Measurements from ENCODE around the gene ZNF775. TPM values are rescaled to one million over a fixed set of nuclear protein-coding genes. Genes with fewer than 3 reads are reported as not detected.

The ZNF775 gene
- total and polyA plus RNA-seq, 2 donors = 6.6 to 7.6 TPM

DNA sequence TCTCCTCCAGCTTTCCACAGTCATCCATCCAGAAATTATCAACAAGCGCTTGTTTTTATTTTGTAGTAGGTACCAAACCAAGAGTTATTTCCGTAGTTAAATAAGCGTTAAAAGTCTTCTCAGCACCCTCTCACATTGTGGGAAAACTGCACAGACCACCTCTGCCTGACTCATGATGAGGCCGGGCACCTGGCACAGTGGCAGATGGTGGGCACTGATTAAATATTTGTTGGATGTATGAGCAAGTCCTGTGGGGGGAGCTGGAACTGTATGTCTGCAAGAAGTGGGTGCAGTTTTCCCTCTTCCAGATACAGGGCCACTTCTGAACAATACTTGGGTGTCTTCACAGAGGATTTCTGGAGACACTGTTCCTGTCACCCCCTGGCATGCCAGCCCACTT, 15.8 kb upstream of the ZNF775 start:
- WGBS = 12% methylated on average over 4 of the region's 4 CpGs
- H3K9me3 ChIP-seq (ENCODE audit: control insufficient read depth in 2 of 2, insufficient read depth in 1 of 2, low read length in 1 of 2) = peaks cover 0 to 2% of the 10 kb centered on the region in 2 donors
- peak overlapping the region; percentile 80 to 85 for H3K27ac ChIP-seq (ENCODE audit: low read depth in 1 of 2, low read length in 1 of 2)

DNA sequence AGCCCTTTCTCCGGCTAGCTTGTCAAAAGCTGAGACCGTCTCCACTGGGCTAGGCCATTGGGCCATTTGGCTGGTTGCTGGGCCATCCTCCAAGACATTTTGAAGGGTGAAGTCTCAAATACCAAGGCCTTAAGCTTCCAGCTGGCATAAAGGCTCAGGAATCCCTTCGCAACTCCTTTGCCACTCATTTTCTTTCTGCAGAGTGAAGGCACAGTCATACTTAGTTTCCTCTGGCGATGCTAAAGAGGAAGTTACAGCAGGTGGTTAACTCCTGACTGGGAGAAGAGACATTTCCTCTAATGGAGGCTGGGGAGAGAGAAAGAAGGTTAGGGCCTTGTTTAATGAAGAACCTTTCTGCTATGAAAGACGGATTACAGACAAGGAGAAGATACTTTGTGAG, 15.3 kb upstream of the ZNF775 start:
- H3K4me3 ChIP-seq (ENCODE audit: low read length in 2 of 2) = no peak overlapping the region
- peak overlapping the region; percentile 80 to 85 for H3K27ac ChIP-seq (ENCODE audit: low read depth in 1 of 2, low read length in 1 of 2)
- peak in 2 of 9 donors; percentile 48 to 76 for DNase-seq (ENCODE audit: low read depth in 6 of 9, low spot score in 9 of 9)
- WGBS = 28% methylated on average over 5 of the region's 5 CpGs
- peaks cover 56 to 81% of the 10 kb centered on the region in 2 donors for H3K4me1 ChIP-seq (ENCODE audit: control insufficient read depth in 2 of 2, insufficient read depth in 2 of 2, low read length in 2 of 2)
- H3K27me3 ChIP-seq (ENCODE audit: control insufficient read depth in 2 of 2, insufficient read depth in 1 of 2, low read length in 1 of 2) = no peaks in the 10 kb centered on the region
- H3K9me3 ChIP-seq (ENCODE audit: control insufficient read depth in 2 of 2, insufficient read depth in 1 of 2, low read length in 1 of 2) = peaks cover 0 to 2% of the 10 kb centered on the region in 2 donors
- H3K36me3 ChIP-seq (ENCODE audit: control insufficient read depth in 2 of 2, insufficient read depth in 2 of 2, low read length in 1 of 2) = no peaks in the 10 kb centered on the region

More for the DNA sequence above, 15.8 kb upstream of the ZNF775 start:
- H3K4me3 ChIP-seq (ENCODE audit: low read length in 2 of 2) = no peak overlapping the region
- H3K36me3 ChIP-seq (ENCODE audit: control insufficient read depth in 2 of 2, insufficient read depth in 2 of 2, low read length in 1 of 2) = no peaks in the 10 kb centered on the region
- no peak for DNase-seq (ENCODE audit: low read depth in 6 of 9, low spot score in 9 of 9)
- H3K27me3 ChIP-seq (ENCODE audit: control insufficient read depth in 2 of 2, insufficient read depth in 1 of 2, low read length in 1 of 2) = no peaks in the 10 kb centered on the region
- H3K4me1 ChIP-seq (ENCODE audit: control insufficient read depth in 2 of 2, insufficient read depth in 2 of 2, low read length in 2 of 2) = peaks cover 61 to 86% of the 10 kb centered on the region in 2 donors

DNA sequence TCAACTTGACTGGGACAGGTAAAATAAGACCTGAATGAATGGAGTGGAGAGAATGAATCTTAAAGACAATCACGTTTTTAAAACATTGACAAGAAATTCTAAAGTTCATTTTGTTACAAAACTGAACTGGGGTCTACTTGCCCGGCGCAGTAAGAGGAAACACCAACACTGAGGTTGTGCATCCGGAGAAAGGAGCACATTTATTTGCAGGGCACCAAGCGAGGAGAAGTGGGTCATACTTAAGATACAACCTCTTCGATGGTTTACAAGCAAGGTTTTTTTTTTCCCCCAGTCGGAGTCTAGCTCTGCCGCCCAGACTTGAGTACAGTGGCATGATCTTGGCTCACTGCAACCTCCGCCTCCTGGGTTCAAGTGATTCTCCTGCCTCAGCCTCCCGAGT, 13.9 kb upstream of the ZNF775 start:
- H3K9me3 ChIP-seq (ENCODE audit: control insufficient read depth in 2 of 2, insufficient read depth in 1 of 2, low read length in 1 of 2) = peaks cover 0 to 11% of the 10 kb centered on the region in 2 donors
- WGBS = 49% methylated on average over 10 of the region's 10 CpGs
- H3K4me3 ChIP-seq (ENCODE audit: low read length in 2 of 2) = no peak overlapping the region
- peaks cover 49 to 80% of the 10 kb centered on the region in 2 donors for H3K4me1 ChIP-seq (ENCODE audit: control insufficient read depth in 2 of 2, insufficient read depth in 2 of 2, low read length in 2 of 2)
- H3K36me3 ChIP-seq (ENCODE audit: control insufficient read depth in 2 of 2, insufficient read depth in 2 of 2, low read length in 1 of 2) = peaks cover 0 to 3% of the 10 kb centered on the region in 2 donors
- no peaks in the 10 kb centered on the region for H3K27me3 ChIP-seq (ENCODE audit: control insufficient read depth in 2 of 2, insufficient read depth in 1 of 2, low read length in 1 of 2)
- peak overlapping the region; percentile 46 to 77 for H3K27ac ChIP-seq (ENCODE audit: low read depth in 1 of 2, low read length in 1 of 2)
- DNase-seq (ENCODE audit: low read depth in 6 of 9, low spot score in 9 of 9) = peak in 1 of 9 donors; percentile 71

DNA sequence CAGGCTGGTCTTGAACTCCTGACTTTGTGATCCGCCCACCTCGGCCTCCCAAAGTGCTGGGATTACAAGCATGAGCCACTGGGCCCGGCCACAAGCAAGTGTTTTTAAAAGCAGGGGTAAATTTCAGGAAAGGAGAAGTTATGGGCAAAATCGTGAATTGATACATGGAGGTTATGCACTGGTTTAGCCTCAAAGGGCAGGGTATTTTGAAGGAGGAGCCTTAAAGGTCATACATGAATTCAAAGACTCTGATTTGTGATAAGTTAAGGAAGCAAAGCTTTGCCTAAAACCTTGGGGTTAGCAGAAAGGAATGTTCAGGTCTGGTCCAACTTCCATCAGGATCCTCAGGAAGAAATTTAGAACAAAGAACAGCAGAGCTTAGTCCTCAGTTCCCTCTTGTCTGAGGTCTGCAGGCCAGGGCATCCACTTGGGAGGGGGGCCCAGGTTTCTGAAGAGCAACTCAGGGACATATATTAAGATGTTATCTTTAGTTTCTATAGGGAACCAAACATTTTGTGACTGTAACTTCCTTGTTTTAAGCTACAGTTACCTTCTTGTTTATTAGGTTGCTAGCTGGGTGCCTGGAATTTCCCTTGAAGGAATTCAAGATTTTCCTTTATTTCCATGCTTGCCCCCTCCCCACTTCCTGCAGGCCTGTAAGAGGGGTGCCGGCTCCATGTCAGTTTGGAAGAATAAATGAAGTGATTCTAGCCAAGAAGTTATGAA, 13.3 kb upstream of the ZNF775 start:
- 59% methylated on average over 5 of the region's 5 CpGs for WGBS
- H3K9me3 ChIP-seq (ENCODE audit: control insufficient read depth in 2 of 2, insufficient read depth in 1 of 2, low read length in 1 of 2) = peaks cover 0 to 13% of the 10 kb centered on the region in 2 donors
- no peaks in the 10 kb centered on the region for H3K27me3 ChIP-seq (ENCODE audit: control insufficient read depth in 2 of 2, insufficient read depth in 1 of 2, low read length in 1 of 2)
- no peak for DNase-seq (ENCODE audit: low read depth in 6 of 9, low spot score in 9 of 9)
- no peak overlapping the region for H3K4me3 ChIP-seq (ENCODE audit: low read length in 2 of 2)
- H3K4me1 ChIP-seq (ENCODE audit: control insufficient read depth in 2 of 2, insufficient read depth in 2 of 2, low read length in 2 of 2) = peaks cover 46 to 82% of the 10 kb centered on the region in 2 donors
- H3K36me3 ChIP-seq (ENCODE audit: control insufficient read depth in 2 of 2, insufficient read depth in 2 of 2, low read length in 1 of 2) = peaks cover 0 to 6% of the 10 kb centered on the region in 2 donors
- peak overlapping the region; percentile 78 to 81 for H3K27ac ChIP-seq (ENCODE audit: low read depth in 1 of 2, low read length in 1 of 2)

DNA sequence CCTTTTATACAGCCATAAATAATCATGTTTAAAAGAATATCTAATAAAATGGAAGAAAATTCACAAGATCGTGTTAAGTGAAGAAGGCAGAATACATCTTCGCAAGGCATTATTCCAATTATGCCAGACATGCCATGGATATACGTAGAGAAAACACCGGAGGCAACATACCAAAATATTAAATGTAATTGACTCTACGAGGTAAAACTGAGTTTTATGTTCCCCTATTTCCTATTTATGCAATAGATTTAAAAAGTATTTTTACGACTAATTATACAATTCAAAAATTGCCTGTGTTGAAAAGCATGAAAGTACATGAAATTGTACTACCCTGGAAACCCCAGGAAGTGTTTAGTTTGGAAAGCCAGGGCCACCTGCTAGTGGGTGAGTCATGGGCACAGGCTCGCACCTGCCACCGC, 11.4 kb upstream of the ZNF775 start:
- Histone ChIP-seq H3K4me3 (ENCODE audit: low read length in 2 of 2) (peak overlapping the region; percentile 73 to 94), H3K27ac (ENCODE audit: low read depth in 1 of 2, low read length in 1 of 2) (peak overlapping the region; percentile 96 to 99), H3K36me3 (ENCODE audit: control insufficient read depth in 2 of 2, insufficient read depth in 2 of 2, low read length in 1 of 2) (peaks cover 16 to 17% of the 10 kb centered on the region in 2 donors), H3K9me3 (ENCODE audit: control insufficient read depth in 2 of 2, insufficient read depth in 1 of 2, low read length in 1 of 2) (peaks cover 0 to 11% of the 10 kb centered on the region in 2 donors), H3K27me3 (ENCODE audit: control insufficient read depth in 2 of 2, insufficient read depth in 1 of 2, low read length in 1 of 2) (no peaks in the 10 kb centered on the region), H3K4me1 (ENCODE audit: control insufficient read depth in 2 of 2, insufficient read depth in 2 of 2, low read length in 2 of 2) (peaks cover 44 to 74% of the 10 kb centered on the region in 2 donors)
- DNase-seq (ENCODE audit: low read depth in 6 of 9, low spot score in 9 of 9) = no peak
- WGBS = 26% methylated on average over 8 of the region's 8 CpGs

DNA sequence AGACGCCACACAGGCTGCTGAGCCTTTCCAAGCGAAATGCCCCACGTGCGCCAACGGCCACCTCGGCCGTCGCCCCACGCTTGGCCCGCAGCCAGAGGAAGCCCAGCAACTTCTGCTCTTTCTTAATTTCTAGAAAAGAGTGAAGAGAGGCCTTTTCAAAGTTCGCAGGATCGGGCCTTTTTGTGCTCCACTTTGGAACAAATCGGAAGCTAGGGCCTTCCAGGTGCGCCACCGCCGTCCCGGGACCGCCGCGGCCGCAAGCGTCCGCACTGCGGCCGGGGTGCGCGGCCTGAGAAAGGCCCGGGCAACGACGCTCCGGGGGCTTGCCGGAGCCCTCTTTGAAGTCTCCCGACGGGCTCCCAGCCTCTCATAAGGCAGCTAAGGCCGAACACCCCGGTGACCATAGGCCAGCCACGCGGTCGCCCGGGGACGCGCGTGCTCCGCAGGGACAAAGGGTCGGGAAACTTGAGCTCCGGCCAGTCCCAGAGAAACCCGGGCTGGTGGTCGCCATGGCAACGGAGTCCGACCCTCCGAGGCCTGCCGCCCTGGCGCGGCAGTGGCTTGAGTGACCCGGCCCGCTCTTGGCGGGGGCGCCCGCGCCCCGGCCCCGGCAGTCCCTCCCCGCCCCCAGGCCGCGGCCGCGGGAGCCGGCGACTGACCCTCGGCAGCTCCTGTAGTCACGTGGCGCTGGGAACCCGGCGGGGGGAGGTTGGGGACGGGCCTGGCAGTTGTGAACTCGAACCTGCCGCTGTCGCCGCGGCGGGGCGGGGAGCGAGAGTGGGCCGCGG, 10.8 kb upstream of the ZNF775 start, which contains the start of gene REPIN1:
Gene REPIN1 (plus strand): TSS at position 727 of the 788 bp plus-strand sequence. CDS start 890 bp downstream, outside the sequence.
- WGBS = under 1% methylated on average over 85 of the region's 85 CpGs
- Histone ChIP-seq H3K4me1 (ENCODE audit: control insufficient read depth in 2 of 2, insufficient read depth in 2 of 2, low read length in 2 of 2) (peaks cover 43 to 74% of the 10 kb centered on the region in 2 donors), H3K36me3 (ENCODE audit: control insufficient read depth in 2 of 2, insufficient read depth in 2 of 2, low read length in 1 of 2) (peaks cover 19 to 23% of the 10 kb centered on the region in 2 donors), H3K4me3 (ENCODE audit: low read length in 2 of 2) (peak within 1 kb of the TSS; percentile 73 to 94), H3K27ac (ENCODE audit: low read depth in 1 of 2, low read length in 1 of 2) (peak within 1 kb of the TSS; percentile 96 to 99), H3K9me3 (ENCODE audit: control insufficient read depth in 2 of 2, insufficient read depth in 1 of 2, low read length in 1 of 2) (peaks cover 0 to 11% of the 10 kb centered on the region in 2 donors), H3K27me3 (ENCODE audit: control insufficient read depth in 2 of 2, insufficient read depth in 1 of 2, low read length in 1 of 2) (no peaks in the 10 kb centered on the region)
- DNase-seq (ENCODE audit: low read depth in 6 of 9, low spot score in 9 of 9) = peak in 5 of 9 donors; percentile 62 to 86 (median 69)

DNA sequence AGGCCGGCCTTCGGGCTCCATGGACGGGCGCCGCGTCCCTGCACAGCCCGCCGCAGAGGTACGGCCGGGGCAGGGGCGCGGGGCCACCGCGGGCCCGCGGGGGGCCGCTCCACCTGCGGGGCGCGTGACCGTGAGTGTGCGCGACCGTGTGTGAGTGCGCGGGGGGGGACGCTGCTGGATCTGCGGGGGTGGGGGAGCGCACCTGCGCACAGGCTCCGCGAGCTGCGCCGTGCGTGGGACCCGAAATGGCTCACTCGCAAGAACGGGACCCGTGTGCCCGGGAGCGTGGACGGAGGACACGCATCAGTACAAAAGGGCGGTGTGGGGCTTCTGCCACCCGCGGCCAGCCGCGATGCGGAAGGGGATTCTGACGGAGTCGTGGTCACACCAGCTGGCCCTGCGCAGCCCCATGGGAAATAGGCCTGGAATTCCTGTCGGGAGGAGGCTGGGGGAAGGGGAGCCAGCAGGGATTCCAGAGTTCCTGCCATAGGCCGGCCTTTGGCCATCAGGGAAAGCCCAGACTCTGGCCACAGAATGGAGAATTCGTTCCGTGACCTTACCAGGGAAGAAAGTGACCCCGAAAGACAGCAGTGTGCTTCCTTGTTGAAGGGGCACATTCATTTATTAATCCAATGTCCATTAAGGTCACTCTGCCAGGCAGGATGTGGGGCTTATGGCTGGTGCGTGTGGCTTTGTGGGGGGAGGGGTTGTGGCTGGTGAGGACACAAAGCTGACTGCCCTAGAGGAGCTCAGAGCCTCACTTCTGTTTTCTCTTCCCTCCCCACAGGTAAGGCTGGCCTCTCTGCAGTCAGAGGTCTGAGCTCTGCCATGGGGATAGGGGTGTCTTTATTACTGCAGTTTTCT, 10.0 kb upstream of the ZNF775 start:
- under 1% methylated on average over 58 of the region's 58 CpGs for WGBS
- Histone ChIP-seq H3K27me3 (ENCODE audit: control insufficient read depth in 2 of 2, insufficient read depth in 1 of 2, low read length in 1 of 2) (no peaks in the 10 kb centered on the region), H3K4me1 (ENCODE audit: control insufficient read depth in 2 of 2, insufficient read depth in 2 of 2, low read length in 2 of 2) (peaks cover 43 to 74% of the 10 kb centered on the region in 2 donors), H3K9me3 (ENCODE audit: control insufficient read depth in 2 of 2, insufficient read depth in 1 of 2, low read length in 1 of 2) (peaks cover 0 to 11% of the 10 kb centered on the region in 2 donors), H3K4me3 (ENCODE audit: low read length in 2 of 2) (peak overlapping the region; percentile 73 to 94), H3K27ac (ENCODE audit: low read depth in 1 of 2, low read length in 1 of 2) (peak overlapping the region; percentile 96 to 99), H3K36me3 (ENCODE audit: control insufficient read depth in 2 of 2, insufficient read depth in 2 of 2, low read length in 1 of 2) (peaks cover 19 to 32% of the 10 kb centered on the region in 2 donors)
- peak in 4 of 9 donors; percentile 51 to 78 (median 70) for DNase-seq (ENCODE audit: low read depth in 6 of 9, low spot score in 9 of 9)

DNA sequence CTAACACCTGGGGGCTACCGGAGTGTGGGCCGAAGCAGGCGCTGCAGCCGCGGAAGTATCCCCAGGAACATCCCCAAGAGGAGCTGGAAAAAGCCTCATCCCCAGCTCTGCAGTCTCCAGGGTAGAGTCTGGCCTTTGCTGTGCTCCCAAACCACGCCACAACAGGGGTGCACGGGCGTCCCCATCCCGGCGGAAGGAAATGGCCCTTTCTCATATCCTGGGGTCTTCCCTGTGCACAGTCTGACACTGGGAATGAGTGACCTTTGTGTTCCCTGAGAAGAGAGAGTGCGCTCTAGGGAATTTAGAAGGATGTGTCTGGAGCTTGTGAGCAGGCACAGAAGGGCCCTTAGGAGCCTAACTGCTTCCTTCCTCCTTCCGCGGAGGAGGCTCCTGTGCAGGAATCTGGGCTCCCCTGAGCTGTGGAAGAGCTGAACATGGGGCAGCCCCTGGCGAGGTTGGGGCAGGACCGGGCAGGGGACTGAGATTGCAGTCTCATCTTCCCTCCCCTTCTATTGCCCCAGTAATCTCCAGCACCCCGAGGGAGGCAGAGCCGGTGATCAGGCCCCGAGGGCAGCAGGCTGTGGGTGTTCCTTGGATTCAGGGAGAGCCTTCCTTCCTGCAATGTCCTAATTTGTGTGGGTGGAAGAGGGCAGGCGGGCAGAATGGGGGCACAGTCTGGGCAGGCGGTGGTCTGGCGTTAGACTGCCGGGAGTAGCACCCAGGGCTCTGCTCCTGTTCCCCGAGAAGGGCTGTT, 9.2 kb upstream of the ZNF775 start:
- peaks cover 37 to 75% of the 10 kb centered on the region in 2 donors for H3K4me1 ChIP-seq (ENCODE audit: control insufficient read depth in 2 of 2, insufficient read depth in 2 of 2, low read length in 2 of 2)

More for the DNA sequence above, 9.2 kb upstream of the ZNF775 start:
- WGBS = 18% methylated on average over 23 of the region's 23 CpGs
- H3K27ac ChIP-seq (ENCODE audit: low read depth in 1 of 2, low read length in 1 of 2) = peak overlapping the region; percentile 91 to 99
- H3K27me3 ChIP-seq (ENCODE audit: control insufficient read depth in 2 of 2, insufficient read depth in 1 of 2, low read length in 1 of 2) = no peaks in the 10 kb centered on the region
- peak overlapping the region; percentile 73 to 94 for H3K4me3 ChIP-seq (ENCODE audit: low read length in 2 of 2)
- peaks cover 19 to 38% of the 10 kb centered on the region in 2 donors for H3K36me3 ChIP-seq (ENCODE audit: control insufficient read depth in 2 of 2, insufficient read depth in 2 of 2, low read length in 1 of 2)
- peaks cover 0 to 11% of the 10 kb centered on the region in 2 donors for H3K9me3 ChIP-seq (ENCODE audit: control insufficient read depth in 2 of 2, insufficient read depth in 1 of 2, low read length in 1 of 2)
- DNase-seq (ENCODE audit: low read depth in 6 of 9, low spot score in 9 of 9) = no peak

All from thymus (tissue), 11 donors.